OCI-LY3 (cell line): ENCODE measurements around the gene IQCB1.

Experiments used
- H2AFZ ChIP-seq: fragments of 200-600, 300-600 bp; shearing (Covaris generic); 2 replicates; pipeline ENCODE4 v1.6.0; 2014; ENCODE audit warnings: antibody characterized with exemption, low read depth, low read length
- H3K27ac ChIP-seq: fragments of 200-600, 300-600 bp; sonication (generic); 2 replicates; pipeline ENCODE4 v1.5.1; 2014; ENCODE audit warnings: mild to moderate bottlenecking, low read length, moderate library complexity, mixed read lengths
- H3K27me3 ChIP-seq: fragments of 200-600, 300-600 bp; sonication (generic); 2 replicates; pipeline ENCODE4 v1.6.1; 2014; ENCODE audit warnings: low read depth, low read length, mixed read lengths
- H3K36me3 ChIP-seq: fragments of 200-600, 300-600 bp; sonication (generic); replicated peaks from 2 replicates; pipeline ENCODE3; 2014; ENCODE audit warnings: low read depth, low read length, mixed read lengths
- H3K4me1 ChIP-seq: fragments of 300-600, 200-600 bp; sonication (generic); 2 replicates; pipeline ENCODE4 v1.6.1; 2014; ENCODE audit warnings: low read length, mixed read lengths
- H3K4me2 ChIP-seq: fragments of 200-600, 300-600 bp; sonication (generic); 2 replicates; pipeline ENCODE4 v1.6.1; 2014; ENCODE audit warnings: low read length, mixed read lengths
- H3K4me3 ChIP-seq: fragments of 300-600, 200-600 bp; sonication (generic); 2 replicates; pipeline ENCODE4 v1.5.1; 2014; ENCODE audit warnings: antibody characterized with exemption, mild to moderate bottlenecking, low read length, moderate library complexity
- H3K79me2 ChIP-seq: fragments of 300-600, 200-600 bp; shearing (Covaris generic); 2 replicates; pipeline ENCODE4 v1.6.1; 2014; ENCODE audit warnings: mild to moderate bottlenecking, low read length, mixed read lengths
- H3K9ac ChIP-seq: fragments of 300-600, 200-600 bp; shearing (Covaris generic); 2 replicates; pipeline ENCODE4 v1.6.0; 2014; ENCODE audit warnings: mild to moderate bottlenecking, low read length, moderate library complexity
- H3K9me3 ChIP-seq: fragments of 200-600, 300-600 bp; shearing (Covaris generic); 2 replicates; pipeline ENCODE4 v1.6.1; 2014; ENCODE audit warnings: low read length, mixed read lengths; ENCODE audit not compliant: insufficient read depth
- H4K20me1 ChIP-seq: fragments of 200-600, 300-600 bp; sonication (generic); 2 replicates; pipeline ENCODE4 v1.6.1; 2016; ENCODE audit warnings: low read length, mixed read lengths; ENCODE audit not compliant: insufficient read depth
- EZH2phosphoT487 ChIP-seq: fragments of 200-600 bp; shearing (Covaris generic); IDR thresholded peaks from 2 replicates; pipeline ENCODE4 v1.6.1; 2018; ENCODE audit warnings: antibody characterized with exemption, mixed run types, low read depth
- TF ChIP-seq, protein P1 (sequence below): fragments of 200-600, 300-600 bp; sonication (generic); IDR thresholded peaks from 2 replicates; pipeline ENCODE4 v1.5.1; 2014; ENCODE audit warnings: antibody characterized with exemption, low read length, low read depth

The IQCB1 gene

DNA sequence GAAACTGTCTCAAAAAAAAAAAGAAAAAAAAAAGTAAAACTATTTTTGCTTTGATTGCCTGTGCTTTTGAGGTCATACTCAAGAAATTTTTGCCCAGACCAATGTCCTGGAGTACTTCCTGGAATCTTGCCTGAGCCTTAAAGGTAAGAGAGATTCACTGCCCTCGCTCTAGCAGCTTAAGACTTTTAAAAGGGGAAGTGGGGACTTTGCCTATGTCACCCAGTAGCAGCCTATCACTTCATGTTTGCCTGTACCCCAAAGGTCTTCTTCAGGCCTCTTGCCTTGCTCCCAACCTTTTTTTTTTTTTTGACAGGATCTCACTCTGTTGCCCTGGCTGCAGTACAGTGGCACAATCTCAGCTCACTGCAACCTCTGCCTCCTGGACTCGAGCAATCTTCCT lies 66.4 kb downstream of the IQCB1 start:
- no peak overlapping the region for H3K9ac ChIP-seq
- no peak overlapping the region for H3K4me2 ChIP-seq
- no peaks in the 10 kb centered on the region for H4K20me1 ChIP-seq
- no peaks in the 10 kb centered on the region for H3K9me3 ChIP-seq
- TF ChIP-seq, protein P1, sequence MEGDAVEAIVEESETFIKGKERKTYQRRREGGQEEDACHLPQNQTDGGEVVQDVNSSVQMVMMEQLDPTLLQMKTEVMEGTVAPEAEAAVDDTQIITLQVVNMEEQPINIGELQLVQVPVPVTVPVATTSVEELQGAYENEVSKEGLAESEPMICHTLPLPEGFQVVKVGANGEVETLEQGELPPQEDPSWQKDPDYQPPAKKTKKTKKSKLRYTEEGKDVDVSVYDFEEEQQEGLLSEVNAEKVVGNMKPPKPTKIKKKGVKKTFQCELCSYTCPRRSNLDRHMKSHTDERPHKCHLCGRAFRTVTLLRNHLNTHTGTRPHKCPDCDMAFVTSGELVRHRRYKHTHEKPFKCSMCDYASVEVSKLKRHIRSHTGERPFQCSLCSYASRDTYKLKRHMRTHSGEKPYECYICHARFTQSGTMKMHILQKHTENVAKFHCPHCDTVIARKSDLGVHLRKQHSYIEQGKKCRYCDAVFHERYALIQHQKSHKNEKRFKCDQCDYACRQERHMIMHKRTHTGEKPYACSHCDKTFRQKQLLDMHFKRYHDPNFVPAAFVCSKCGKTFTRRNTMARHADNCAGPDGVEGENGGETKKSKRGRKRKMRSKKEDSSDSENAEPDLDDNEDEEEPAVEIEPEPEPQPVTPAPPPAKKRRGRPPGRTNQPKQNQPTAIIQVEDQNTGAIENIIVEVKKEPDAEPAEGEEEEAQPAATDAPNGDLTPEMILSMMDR: no peak
- TF ChIP-seq EZH2phosphoT487: no peak
- no peak overlapping the region for H2AFZ ChIP-seq
- H3K27me3 ChIP-seq: no peaks in the 10 kb centered on the region
- no peak overlapping the region for H3K27ac ChIP-seq
- no peaks in the 10 kb centered on the region for H3K4me1 ChIP-seq
- no peaks in the 10 kb centered on the region for H3K79me2 ChIP-seq
- H3K36me3 ChIP-seq: peaks cover 25% of the 10 kb centered on the region
- H3K4me3 ChIP-seq: no peak overlapping the region

DNA sequence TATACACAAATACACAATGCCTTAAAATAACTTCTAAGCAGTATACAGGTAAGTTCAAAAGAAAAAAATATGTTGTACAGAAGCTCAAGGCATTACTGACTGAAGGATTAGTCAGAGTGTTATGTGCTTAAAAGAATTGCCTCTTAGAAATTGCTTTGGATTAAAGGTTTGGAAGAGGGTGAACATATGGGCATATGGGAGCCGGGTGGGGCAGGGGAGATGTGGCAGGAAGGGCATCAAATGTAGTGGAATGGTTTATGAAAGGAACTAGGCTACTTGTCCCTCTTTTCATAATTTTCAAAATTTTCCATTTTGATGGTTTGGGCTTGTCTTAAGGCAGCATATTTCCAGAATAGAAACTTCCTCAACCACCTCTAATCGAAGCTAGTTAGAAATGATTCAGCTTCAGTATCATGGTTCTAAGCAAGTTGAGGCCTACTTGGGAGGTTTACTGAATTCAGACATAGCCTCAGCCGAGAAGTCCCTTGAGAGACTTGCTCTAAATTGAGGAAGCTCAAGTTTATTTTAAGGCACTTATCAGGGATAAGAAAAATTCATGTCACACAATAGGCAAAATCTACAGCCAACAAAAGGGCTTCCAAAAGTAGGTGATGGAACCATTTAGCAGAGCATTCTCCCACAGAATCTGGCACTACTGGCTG lies 75.2 kb downstream of the IQCB1 start:
- Histone ChIP-seq H3K36me3 (no peaks in the 10 kb centered on the region), H3K27ac (no peak overlapping the region), H4K20me1 (no peaks in the 10 kb centered on the region), H3K4me1 (peaks cover 6% of the 10 kb centered on the region; the same call in 1 of the 2 replicates), H3K4me3 (no peak overlapping the region), H3K9ac (no peak overlapping the region), H3K4me2 (0 out of 2 replicates have a peak overlapping the region, but pooled peaks have one; percentile 7), H3K79me2 (no peaks in the 10 kb centered on the region), H3K9me3 (no peaks in the 10 kb centered on the region), H2AFZ (no peak overlapping the region), H3K27me3 (no peaks in the 10 kb centered on the region)
- no peak for TF ChIP-seq EZH2phosphoT487
- TF ChIP-seq, protein P1: no peak

DNA sequence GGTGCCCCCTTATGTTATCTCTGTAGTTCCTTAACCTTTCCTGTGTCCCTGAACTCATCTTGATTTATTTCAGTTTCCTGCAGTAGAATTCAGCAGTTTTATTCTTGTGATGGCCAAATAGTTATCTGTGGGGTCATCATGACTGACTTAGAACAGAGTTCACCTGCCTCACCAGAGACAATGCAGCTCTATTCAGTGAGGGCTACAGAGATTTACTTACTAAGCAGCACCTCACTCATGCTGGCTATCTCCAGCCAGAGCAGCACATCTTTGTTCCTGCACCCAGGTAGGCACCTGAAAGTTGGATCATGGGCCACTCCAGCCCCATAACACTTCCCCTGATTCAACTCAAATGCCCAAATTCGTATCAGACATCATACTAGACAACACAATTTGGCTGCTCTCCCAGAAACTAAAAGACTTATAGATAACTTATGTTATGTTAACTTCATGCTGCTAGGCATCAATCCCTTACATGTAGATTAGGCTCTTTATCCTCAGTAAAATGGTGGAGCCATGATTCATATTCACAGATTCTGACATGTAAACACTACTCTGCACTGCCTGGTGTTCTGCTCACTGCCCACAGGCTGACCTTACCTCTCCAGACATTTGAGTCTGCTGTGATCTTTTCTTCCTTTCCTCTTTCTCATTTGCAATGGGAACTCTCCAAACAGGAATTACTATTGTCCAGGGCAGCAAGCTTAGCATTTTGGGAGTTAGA lies 76.0 kb downstream of the IQCB1 start:
- Histone ChIP-seq H3K27ac (no peak overlapping the region), H3K4me1 (peaks cover 6% of the 10 kb centered on the region; the same call in 1 of the 2 replicates), H4K20me1 (no peaks in the 10 kb centered on the region), H3K4me2 (no peak overlapping the region), H3K4me3 (no peak overlapping the region), H2AFZ (no peak overlapping the region), H3K9ac (no peak overlapping the region), H3K27me3 (no peaks in the 10 kb centered on the region), H3K36me3 (no peaks in the 10 kb centered on the region), H3K79me2 (no peaks in the 10 kb centered on the region), H3K9me3 (no peaks in the 10 kb centered on the region)
- TF ChIP-seq EZH2phosphoT487: no peak
- TF ChIP-seq, protein P1: no peak

DNA sequence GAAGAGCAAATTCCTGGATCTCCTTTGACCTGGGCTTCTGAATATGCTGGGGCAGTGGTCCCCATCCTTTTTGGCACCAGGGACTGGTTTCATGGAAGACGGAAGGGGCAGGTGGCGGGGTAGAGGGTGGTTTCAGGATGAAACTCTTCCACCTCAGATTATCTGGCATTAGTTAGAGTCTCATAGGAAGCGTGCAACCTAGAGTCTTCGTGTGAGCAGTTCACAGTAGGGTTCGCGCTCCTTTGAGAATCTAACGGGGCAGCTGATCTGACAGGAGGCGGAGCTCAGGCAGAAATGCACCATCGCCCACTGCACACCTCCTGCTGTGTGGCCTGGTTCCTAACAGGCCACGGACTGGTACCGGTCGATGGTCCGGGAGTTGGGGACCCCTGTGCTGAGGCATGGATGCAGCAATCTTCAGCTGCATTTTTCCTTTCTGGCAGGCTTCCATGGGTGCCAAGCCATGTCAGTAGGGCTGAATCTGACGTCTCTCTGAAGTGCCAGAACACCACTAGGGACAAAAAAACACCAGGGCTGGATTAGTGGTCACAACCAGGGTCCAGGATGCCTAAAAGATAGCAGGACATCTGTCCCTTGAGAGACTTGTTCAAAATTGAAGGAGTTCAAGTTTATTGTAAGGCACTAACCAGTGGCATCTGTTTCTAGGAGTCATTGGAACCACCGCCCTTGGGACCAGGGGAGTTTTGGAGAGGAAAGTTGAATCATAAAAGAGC lies 76.9 kb downstream of the IQCB1 start:
- no peaks in the 10 kb centered on the region for H3K27me3 ChIP-seq
- H3K9ac ChIP-seq: no peak overlapping the region
- H3K4me2 ChIP-seq: no peak overlapping the region
- no peak overlapping the region for H2AFZ ChIP-seq
- no peak overlapping the region for H3K4me3 ChIP-seq
- no peaks in the 10 kb centered on the region for H3K79me2 ChIP-seq
- no peaks in the 10 kb centered on the region for H4K20me1 ChIP-seq
- TF ChIP-seq EZH2phosphoT487: no peak
- TF ChIP-seq, protein P1: no peak
- no peak overlapping the region for H3K27ac ChIP-seq
- H3K36me3 ChIP-seq: no peaks in the 10 kb centered on the region
- H3K9me3 ChIP-seq: no peaks in the 10 kb centered on the region
- peaks cover 6% of the 10 kb centered on the region; the same call in 1 of the 2 replicates for H3K4me1 ChIP-seq
